HCT116 (cell line): Measurements from ENCODE around the gene WDR37.

ENCODE experiments used
- ATF3 ChIP-seq: IDR thresholded peaks from 2 replicates; pipeline ENCODE4 v1.6.1; 2012
- CEBPB ChIP-seq: IDR thresholded peaks from 2 replicates; pipeline ENCODE4 v1.6.1; 2012; ENCODE audit warnings: low read depth
- CTCF ChIP-seq, 3 experiments: fragments of 200-600 bp in 1 of 3; sonication (generic) in 1 of 3; IDR thresholded peaks in 2 of 3; conservative IDR thresholded peaks in 1 of 3; 2 replicates each; pipeline ENCODE4 v1.5.1; 2012 to 2017; ENCODE audit warnings: low read depth in 2 of 3, low read length in 2 of 3, antibody characterized with exemption in 1 of 3, borderline replicate concordance in 1 of 3, control low read depth in 1 of 3, mild to moderate bottlenecking in 1 of 3, mixed read lengths in 1 of 3, mixed run types in 1 of 3, moderate library complexity in 1 of 3; ENCODE audit not compliant: insufficient read depth in 1 of 3
- EGR1 ChIP-seq: IDR thresholded peaks from 2 replicates; pipeline ENCODE4 v1.6.1; 2012; ENCODE audit warnings: low read depth
- EZH2 ChIP-seq: fragments of 200-600 bp; sonication (generic); IDR thresholded peaks from 2 replicates; pipeline ENCODE4 v1.6.1; 2017; ENCODE audit warnings: antibody characterized with exemption, mixed run types
- POLR2A ChIP-seq: IDR thresholded peaks from 2 replicates; pipeline ENCODE4 v1.7.0; 2011; ENCODE audit warnings: borderline replicate concordance; ENCODE audit not compliant: insufficient read depth, insufficient read length; ENCODE audit errors: extremely low read depth
- POLR2AphosphoS5 ChIP-seq: IDR thresholded peaks from 2 replicates; pipeline ENCODE4 v1.6.1; 2011; ENCODE audit warnings: mild to moderate bottlenecking, low read depth, low read length, moderate library complexity
- SP1 ChIP-seq: IDR thresholded peaks from 2 replicates; pipeline ENCODE4 v1.6.1; 2012; ENCODE audit warnings: low read depth
- YY1 ChIP-seq: IDR thresholded peaks from 2 replicates; pipeline ENCODE4 v1.6.1; 2011; ENCODE audit warnings: low read length, low read depth, moderate library complexity, mild to moderate bottlenecking; ENCODE audit not compliant: insufficient replicate concordance; ENCODE audit errors: extremely low read depth
- ZNF274 ChIP-seq: fragments of 200-500 bp; sonication (Bioruptor generic); IDR thresholded peaks from 2 replicates; pipeline ENCODE4 v1.6.1; 2014; ENCODE audit warnings: mild to moderate bottlenecking, low read depth, low read length, inconsistent platforms
- TF ChIP-seq, protein P1 (sequence below): IDR thresholded peaks from 2 replicates; pipeline ENCODE4 v1.6.1; 2012; ENCODE audit warnings: low read depth
- TF ChIP-seq, protein P2 (sequence below): IDR thresholded peaks from 2 replicates; pipeline ENCODE4 v1.6.1; 2012

DNA sequence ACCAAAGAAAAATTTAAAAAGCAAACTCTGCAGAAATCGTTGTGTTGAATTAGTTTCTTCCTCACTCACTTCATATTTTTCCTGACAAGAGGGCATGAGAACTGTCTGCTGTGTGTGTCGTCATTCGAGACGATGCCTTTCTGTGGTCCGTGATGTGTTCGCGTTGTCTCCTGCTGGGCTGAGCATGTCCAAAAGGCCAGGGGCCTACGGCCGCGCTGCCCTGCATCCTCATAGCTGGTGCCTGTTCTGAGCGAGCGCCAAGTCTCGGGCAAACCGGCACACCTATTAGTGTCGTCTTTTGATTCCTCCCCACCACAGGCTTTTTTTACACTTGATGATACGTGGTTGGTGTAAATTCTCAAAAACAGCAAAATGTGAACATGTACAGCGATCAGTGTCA is 27.4 kb downstream of the WDR37 start:
- TF ChIP-seq CTCF (IDR thresholded peaks at IDR 0.05 in 2 of 3, conservative IDR thresholded peaks at IDR 0.05 in 1 of 3; ENCODE audit: borderline replicate concordance in 1 of 3, insufficient read depth in 1 of 3, low read depth in 2 of 3, low read length in 2 of 3) (no peak), POLR2A (no peak), POLR2AphosphoS5 (no peak), EZH2 (no peak), SP1 (no peak), ATF3 (no peak), CEBPB (no peak), ZNF274 (no peak), YY1 (no peak), EGR1 (no peak)
- TF ChIP-seq, protein P1, sequence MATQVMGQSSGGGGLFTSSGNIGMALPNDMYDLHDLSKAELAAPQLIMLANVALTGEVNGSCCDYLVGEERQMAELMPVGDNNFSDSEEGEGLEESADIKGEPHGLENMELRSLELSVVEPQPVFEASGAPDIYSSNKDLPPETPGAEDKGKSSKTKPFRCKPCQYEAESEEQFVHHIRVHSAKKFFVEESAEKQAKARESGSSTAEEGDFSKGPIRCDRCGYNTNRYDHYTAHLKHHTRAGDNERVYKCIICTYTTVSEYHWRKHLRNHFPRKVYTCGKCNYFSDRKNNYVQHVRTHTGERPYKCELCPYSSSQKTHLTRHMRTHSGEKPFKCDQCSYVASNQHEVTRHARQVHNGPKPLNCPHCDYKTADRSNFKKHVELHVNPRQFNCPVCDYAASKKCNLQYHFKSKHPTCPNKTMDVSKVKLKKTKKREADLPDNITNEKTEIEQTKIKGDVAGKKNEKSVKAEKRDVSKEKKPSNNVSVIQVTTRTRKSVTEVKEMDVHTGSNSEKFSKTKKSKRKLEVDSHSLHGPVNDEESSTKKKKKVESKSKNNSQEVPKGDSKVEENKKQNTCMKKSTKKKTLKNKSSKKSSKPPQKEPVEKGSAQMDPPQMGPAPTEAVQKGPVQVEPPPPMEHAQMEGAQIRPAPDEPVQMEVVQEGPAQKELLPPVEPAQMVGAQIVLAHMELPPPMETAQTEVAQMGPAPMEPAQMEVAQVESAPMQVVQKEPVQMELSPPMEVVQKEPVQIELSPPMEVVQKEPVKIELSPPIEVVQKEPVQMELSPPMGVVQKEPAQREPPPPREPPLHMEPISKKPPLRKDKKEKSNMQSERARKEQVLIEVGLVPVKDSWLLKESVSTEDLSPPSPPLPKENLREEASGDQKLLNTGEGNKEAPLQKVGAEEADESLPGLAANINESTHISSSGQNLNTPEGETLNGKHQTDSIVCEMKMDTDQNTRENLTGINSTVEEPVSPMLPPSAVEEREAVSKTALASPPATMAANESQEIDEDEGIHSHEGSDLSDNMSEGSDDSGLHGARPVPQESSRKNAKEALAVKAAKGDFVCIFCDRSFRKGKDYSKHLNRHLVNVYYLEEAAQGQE, result no peak
- TF ChIP-seq, protein P2, sequence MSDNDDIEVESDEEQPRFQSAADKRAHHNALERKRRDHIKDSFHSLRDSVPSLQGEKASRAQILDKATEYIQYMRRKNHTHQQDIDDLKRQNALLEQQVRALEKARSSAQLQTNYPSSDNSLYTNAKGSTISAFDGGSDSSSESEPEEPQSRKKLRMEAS, result no peak
